ENCODE results near the gene FLT3. TPM values are rescaled to one million over a fixed set of nuclear protein-coding genes. Genes with fewer than 3 reads are reported as not detected.

Gene FLT3
- total and polyA plus RNA-seq, 9 of the 15 experiments (the other 6 are each of a cell fraction or from before 2014, with no cell fraction given) = not detected

- peaks cover 0 to 8% of the 10 kb centered on the region in 2 experiments; a peak in 1 of 5 replicates for H3K27me3 ChIP-seq (ENCODE audit: control insufficient read depth in 2 of 2, insufficient read depth in 2 of 2, low read length in 2 of 2)
- DNase-seq (ENCODE audit: extremely low read depth in 1 of 4, low spot score in 3 of 4) (no peak), ATAC-seq (no peak), FAIRE-seq (no peak)
- H3K36me3 ChIP-seq (ENCODE audit: control insufficient read depth, insufficient read depth, low read length) = no peaks in the 10 kb centered on the region
- H3K9ac ChIP-seq (ENCODE audit: insufficient read depth in 1 of 2, low read depth in 2 of 2, low read length in 2 of 2) = no peak overlapping the region
- intact Hi-C loops (cut with micrococcal nuclease) (no loop called here), in situ Hi-C loops (cut with MboI) (no loop called here)
- no peak overlapping the region for H3K4me3 ChIP-seq
- H3K4me2 ChIP-seq (ENCODE audit: insufficient read depth, low read length) = no peak overlapping the region
- POLR2A ChIA-PET = no interaction called here
- no peak overlapping the region for H3K27ac ChIP-seq (ENCODE audit: extremely low read depth, low read depth, low read length)
- H3K9me3 ChIP-seq (replicated peaks; ENCODE audit: control insufficient read depth, insufficient read depth, low read depth, low read length) = no peaks in the 10 kb centered on the region
- no peak overlapping the region for H2AFZ ChIP-seq (ENCODE audit: low read depth, low read length)
- no peaks in the 10 kb centered on the region for H3K79me2 ChIP-seq (ENCODE audit: control insufficient read depth, insufficient read depth, low read length)
- no peaks in the 10 kb centered on the region for H4K20me1 ChIP-seq (replicated peaks; ENCODE audit: control insufficient read depth, insufficient read depth, low read length)
- CTCF ChIA-PET (ENCODE audit: low intra/inter-chr PET ratio) = interaction anchor here (0.5 kb wide), 1 partner anchor 637 kb away, joined by 3 read pairs; no protein-coding TSS in a partner anchor
- H3K4me1 ChIP-seq (replicated peaks in 1 of 2; ENCODE audit: control insufficient read depth in 2 of 2, insufficient read depth in 2 of 2, low read length in 2 of 2) = peaks cover 0 to 4% of the 10 kb centered on the region in 2 experiments; a peak in 1 of 5 replicates
- WGBS (ENCODE audit: insufficient coverage, low coverage, missing lambda C conversion rate) = 0% methylated on average over 4 of the region's 5 CpGs
- H3K9me1 ChIP-seq (ENCODE audit: control insufficient read depth, insufficient read depth, low read length) = no peaks in the 10 kb centered on the region
- no TSS peak for BruUV-seq (replicated peaks)
- TF ChIP-seq, protein P1, sequence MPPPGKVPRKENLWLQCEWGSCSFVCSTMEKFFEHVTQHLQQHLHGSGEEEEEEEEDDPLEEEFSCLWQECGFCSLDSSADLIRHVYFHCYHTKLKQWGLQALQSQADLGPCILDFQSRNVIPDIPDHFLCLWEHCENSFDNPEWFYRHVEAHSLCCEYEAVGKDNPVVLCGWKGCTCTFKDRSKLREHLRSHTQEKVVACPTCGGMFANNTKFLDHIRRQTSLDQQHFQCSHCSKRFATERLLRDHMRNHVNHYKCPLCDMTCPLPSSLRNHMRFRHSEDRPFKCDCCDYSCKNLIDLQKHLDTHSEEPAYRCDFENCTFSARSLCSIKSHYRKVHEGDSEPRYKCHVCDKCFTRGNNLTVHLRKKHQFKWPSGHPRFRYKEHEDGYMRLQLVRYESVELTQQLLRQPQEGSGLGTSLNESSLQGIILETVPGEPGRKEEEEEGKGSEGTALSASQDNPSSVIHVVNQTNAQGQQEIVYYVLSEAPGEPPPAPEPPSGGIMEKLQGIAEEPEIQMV (tag; conservative IDR thresholded peaks at IDR 0.05; ENCODE audit: low read depth) = no peak
- TF ChIP-seq NR1H2 (CRISPR knock-in tag; IDR thresholded peaks at IDR 0.05) (no peak), ZNF263 (CRISPR knock-in tag; IDR thresholded peaks at IDR 0.05; ENCODE audit: borderline replicate concordance) (no peak), ZKSCAN3 (CRISPR knock-in tag; IDR thresholded peaks at IDR 0.05) (no peak), DDX20 (tag; IDR thresholded peaks at IDR 0.05; ENCODE audit: low read depth) (no peak), ZNF217 (CRISPR knock-in tag; IDR thresholded peaks at IDR 0.05) (no peak), TARDBP (IDR thresholded peaks at IDR 0.05) (no peak), CLOCK (CRISPR knock-in tag; IDR thresholded peaks at IDR 0.05; ENCODE audit: borderline replicate concordance) (no peak), ZNF707 (CRISPR knock-in tag; conservative IDR thresholded peaks at IDR 0.05) (no peak), MCM2 (IDR thresholded peaks at IDR 0.05; ENCODE audit: low read depth) (no peak), ZNF143 (CRISPR knock-in tag; IDR thresholded peaks at IDR 0.05) (no peak), KLF1 (tag; IDR thresholded peaks at IDR 0.05) (no peak), AFF1 (IDR thresholded peaks at IDR 0.05; ENCODE audit: low read depth in 1 of 2, partially characterized antibody in 2 of 2) (no peak), MAZ (CRISPR knock-in tag; conservative IDR thresholded peaks at IDR 0.05 in 1 of 2, IDR thresholded peaks at IDR 0.05 in 1 of 2) (no peak), GTF2F1 (IDR thresholded peaks at IDR 0.05; ENCODE audit: low read depth, low read length) (no peak)
Measured at GRCh38 chr13:28000567-28000966, 99.8 kb downstream of the FLT3 start.

Measured in K562 (cell line).